Fibroblast of skin of scalp (primary cell): ENCODE results near the gene VAV2.

ENCODE experiments used
- DNase-seq: peaks from one replicate; pipeline ENCODE4 v3.0.0-alpha.2; 2013

VAV2 gene

DNA sequence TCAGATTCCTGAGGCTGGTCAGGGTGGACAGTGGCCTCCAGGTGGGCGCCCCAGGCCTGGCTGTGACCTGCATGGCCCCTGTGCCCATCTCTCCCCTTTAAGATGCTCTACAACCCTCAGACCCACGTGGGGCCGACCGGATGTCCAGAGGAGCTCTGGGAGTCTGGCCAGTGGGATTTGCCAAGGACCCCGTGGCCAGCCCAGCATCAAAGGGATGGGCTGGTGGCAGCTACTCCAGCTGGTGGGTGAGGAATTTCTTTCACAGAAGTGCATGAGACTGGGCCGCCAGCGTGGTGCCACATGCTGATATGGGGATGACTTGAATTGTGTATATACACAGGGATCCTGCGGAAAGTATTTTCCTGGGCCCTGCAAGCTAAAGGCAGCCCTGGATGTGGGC, 159.2 kb downstream of the VAV2 start:
- no peak for DNase-seq

DNA sequence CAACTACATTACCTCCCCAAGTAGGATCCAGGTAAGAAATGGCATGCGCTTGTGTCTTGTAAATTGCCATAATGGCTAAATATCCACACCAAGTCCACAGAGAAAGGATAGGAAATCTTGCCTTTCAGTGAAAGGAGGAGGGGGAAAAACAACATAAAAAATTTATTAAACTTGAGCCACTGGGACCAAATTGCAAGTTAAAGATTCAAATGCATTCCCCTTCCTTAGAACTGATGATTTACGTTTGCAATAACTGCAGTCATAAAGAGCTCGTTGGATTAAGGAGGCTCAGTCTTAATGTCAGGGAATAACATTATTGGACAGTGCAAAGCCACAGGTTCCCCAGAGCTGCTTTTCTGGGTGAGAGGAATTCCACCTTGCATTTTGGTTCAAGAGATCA, 161.4 kb downstream of the VAV2 start:
- DNase-seq: no peak

DNA sequence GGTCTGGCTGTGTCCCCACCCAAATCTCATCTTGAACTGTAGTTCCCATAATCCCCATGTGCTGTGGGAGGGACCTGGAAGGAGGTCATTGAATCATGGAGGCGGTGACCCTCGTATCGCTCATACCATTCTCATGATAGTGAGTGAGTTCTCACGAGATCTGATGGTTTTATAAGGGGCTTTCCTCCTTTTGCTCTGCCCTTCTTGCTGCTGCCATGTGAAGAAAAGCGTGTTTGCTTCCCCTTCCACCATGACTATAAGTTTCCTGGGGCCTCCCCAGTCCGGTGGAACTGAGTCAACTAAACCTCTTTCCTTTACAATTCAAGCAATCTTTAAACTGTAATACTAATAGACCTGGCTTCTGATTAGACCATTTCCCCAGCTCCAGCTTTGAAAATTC, 161.8 kb downstream of the VAV2 start:
- no peak for DNase-seq

DNA sequence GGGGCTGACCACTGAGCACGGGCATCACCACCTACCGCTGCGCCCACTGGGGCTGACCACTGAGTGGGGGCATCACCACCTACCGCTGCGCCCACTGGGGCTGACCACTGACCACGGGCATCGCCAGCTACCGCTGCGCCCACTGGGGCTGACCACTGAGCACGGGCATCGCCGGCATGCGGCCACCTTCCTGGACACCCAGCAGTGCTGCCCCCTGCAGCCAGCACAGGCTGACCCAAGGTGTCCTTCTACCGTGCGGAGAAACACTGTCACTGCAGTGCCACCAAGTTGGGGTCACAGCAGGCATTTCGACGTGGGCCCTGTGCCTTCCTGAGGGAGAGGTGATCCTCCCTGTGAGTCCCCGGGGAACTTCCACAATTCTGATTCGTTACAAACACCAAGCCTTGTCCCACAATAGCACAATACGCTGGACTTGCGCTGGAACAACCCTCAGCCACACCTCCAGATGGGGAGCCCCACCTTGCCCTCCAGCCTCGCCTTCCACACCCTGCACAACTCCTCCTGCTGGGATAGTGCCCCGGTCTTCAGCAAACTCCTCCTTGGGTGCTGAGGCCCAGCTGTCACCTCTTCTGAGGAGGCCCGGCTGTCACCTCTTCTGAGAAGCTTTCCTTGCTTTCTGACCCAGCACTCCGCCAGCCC, 163.7 kb downstream of the VAV2 start:
- no peak for DNase-seq

DNA sequence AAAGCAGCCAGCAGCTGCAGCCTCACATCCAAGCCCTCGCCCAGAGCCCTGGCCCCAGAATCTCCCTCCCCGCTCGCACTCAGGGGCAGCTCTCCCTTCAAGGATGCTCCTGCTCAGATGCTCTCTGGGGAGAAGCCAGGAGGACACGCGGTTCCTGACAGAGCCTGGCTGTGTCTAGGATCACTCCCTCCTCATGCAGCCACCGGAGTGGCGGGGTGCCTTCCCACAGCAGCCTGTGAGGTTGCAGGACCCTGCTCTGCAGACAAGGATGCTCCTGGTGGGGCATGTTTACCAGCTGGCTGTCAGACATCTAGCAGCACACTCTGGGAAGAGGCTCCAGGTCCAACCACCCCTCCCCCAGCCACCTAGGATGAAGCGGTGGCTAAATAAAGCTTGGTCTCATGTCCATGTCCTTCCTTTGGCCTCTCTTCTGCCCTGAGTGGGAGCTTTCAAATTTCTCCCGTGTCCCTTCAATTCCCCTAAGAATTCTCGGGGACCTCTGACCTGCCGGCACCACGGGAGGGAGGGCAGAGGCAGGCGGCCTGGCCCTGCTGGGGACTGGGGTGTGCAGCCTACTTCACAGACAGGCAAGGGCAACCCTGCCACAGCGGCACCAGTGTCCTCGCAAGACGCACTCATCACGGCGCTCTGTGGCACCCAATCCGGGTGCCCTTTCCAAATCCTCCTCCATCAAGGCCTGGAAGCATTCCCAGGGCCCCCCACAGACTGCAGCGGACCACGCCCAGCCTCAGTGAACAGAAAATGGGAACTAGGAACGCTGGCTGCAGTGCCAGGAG, 165.6 kb downstream of the VAV2 start:
- DNase-seq: peak; percentile 25

DNA sequence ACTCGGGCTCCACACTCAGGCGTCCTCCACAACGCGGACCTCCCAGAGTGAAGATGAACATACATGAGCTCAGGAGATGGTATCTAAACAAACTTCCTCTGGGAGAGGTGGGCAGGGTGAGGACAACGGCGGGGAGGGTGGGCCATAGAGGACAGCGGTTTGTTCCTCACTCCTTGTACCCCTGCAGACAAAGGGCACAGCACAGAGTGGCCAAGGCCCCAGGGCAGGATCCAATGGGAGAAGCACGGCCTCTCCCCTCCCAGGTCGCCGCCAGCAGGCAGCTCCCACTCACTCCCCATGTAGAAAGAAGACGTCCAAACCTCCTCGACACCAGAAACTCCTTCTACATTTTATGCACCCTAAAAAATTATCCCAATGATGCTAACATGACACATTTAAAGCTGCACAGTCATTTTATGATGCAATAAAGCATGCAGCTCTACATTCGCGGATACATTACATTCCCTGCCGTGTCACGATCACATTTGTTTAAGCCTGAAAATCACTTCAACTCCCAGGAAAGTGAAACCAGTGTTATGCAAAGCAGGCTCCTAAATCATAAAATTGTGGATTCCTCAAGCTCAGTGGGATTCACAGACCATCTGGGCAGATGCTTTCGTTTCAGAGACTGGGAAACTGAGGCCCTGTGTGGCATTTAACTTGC, 166.4 kb downstream of the VAV2 start:
- DNase-seq: peak; percentile 75

DNA sequence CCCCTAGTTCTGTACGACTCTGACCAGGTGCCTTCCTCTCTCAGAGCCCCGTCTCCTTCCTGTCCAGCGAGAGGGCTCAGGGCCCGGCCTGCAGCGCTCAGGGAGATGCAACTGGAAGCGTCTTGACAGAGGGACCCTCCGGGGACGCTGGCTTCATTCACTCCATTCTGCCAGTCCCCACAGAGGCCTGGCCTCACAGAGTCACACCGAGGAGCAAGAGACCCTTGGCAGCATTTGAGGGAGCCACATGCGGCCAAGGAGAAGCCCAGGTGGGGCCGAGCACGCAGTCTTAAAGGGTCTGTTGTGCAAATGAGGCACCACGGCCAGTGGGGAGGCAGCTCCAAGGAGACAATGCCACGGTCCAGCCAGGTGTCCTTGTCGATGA, 167.3 kb downstream of the VAV2 start:
- DNase-seq: no peak

DNA sequence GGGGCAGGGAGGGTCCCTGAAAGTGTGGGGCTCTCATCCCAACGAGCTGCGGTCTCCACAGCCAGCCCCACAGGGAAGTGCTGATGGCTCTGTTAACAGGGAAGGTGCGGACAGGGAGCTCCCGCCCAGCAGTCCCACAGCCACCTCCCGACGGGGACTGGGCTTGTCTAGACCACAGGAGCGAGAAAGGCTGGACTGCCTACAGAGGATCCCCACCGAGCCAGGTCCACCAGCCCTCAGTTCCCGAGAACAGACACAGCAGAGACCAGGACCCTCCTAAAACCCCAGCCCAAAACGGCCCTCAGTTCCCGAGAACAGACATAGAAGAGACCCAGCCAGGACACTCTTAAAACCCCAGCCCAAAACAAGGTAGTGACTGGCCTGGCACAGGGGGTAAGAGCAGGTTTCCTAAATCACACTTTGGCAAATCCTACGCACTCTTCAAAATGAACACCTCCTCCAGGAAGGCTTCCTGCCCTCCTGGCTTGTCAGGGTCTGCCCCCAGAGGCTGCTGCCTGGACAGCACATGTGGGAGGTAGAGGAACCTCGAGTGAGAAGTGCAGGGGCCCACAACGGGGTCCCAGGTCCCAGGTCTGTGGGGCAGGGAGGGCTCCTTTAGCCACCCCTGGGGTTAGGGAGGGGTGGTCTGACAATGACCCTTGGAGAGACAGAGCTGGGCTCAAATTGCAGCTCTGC, 167.9 kb downstream of the VAV2 start:
- no peak for DNase-seq

DNA sequence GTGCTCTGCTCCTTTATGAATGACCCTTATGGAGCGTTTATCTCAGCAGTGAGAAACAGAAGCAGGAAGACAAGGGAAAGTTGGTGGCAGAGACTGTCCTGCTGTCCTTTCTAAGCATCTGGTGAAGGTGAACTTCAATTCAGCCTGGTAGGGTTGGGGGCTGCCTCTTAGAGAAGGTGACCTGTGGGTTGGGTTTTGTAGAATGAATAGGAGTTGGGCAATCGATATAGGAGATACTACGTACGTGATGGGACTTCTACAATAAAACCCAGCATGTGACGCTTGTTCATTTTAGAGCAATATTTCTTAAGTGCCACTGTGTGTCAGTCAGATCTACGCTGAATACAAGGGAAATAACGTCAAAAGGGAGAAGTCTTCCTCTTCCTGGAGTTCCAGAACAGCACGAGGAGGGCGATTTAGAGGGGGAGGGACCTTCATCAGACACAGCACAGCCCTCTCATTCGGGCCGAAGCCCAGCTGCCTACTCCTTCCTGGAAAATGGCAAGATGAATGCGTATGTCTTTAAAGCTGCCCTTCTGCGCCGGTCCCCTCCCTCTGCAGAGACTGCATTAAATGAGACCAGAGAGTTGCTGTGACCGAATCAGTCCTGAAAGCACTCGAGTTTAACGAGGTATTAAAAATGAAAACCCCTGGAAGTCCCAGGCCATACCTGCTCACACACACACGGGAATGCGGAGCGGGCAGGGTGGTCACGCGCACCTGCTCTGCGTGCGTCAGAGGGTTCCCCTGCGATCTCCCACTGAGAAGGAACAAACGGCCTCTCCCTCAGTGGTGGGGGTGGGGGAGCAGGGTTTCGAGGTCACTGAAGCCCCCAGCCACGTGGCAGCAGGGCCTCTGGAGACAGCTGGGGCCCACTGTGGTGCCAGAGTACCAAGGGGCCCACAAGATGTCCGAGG, 168.7 kb downstream of the VAV2 start:
- no peak for DNase-seq

DNA sequence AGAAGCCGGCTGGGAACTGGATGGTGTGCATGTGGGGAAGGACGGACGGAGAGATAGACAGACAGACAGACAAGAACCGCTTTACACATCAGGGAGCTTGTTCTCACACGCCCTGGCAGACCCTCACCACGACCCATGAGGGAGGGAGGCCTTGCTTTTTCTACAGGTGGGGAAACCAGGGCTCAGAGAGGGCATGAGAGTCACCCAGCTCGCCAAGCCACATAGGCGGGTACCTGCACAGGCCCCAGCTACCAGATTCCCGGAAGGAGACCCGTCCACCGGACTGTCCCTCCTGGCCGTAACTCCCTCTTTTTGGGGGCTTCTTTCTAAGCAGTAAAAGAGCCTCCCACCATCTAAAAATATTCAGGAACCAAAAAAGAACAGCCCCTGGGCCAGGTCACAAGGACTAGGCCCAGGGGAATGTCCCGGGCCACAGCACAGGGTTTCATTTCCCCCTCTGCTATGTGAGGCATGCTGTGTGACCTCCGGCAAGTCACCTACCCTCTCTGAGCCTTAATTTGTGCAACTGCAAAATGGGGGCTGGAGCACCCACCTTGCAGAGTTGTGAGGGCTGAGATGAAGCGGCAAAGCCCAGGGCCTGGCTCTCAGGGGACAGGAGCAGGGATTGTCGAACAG, 169.6 kb downstream of the VAV2 start:
- no peak for DNase-seq

DNA sequence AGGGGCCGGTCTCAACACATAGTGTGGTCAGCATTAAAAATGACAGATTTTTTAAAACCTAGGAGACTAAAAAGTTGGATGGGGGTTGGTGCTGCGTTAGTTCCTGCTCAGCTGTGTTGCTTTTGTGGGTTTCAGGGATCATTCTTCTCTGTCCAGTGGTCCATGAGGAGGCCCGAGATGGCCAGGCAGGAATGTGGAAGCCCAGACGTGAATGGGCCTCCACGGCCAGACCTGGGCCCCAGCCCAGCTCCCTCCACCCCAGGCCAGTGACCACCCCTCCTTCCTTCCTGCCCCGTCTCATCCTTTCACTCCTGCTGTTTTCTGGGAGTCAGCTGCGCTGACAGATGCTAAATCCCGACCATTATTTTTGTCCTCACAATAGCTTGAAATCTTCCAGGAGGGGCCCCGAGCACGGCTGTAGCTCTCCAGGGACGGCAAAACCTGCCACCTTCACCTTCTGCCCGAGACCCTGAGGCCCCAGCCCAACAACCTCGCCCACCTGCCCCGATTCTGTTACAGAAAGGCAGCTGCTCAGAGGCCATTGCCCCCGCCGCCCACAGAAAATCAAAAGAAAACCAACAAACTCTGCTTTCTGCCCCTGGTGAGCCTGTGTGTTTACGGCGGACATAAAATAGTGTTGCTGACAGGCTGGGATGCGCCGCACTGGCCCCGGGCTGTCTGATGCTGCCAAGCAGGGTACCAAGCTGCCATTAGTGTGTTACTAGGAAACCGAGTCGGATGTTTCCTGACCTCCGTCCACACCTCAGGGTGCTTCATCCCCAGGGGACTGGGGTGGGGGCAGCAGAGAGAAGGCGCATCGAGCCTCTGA, 170.3 kb downstream of the VAV2 start:
- DNase-seq: no peak

DNA sequence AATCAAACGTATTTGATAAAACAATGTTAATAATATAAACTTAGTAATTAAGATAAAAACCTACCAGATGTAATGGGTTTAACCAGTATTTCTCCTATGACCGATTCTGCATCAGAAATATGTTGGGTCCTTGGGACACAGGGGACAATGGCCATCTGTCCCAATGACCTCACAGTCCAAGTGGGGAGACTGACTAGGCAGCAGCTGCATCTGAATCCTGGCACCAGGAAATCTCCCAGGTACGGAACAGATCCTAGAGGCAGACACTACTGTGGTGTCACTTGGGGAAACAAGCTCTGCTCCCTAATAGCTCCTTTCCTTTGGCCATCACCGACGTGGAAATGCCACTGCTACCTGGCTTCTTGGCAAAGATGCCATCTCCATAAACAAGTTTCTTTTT, 172.2 kb downstream of the VAV2 start:
- no peak for DNase-seq

DNA sequence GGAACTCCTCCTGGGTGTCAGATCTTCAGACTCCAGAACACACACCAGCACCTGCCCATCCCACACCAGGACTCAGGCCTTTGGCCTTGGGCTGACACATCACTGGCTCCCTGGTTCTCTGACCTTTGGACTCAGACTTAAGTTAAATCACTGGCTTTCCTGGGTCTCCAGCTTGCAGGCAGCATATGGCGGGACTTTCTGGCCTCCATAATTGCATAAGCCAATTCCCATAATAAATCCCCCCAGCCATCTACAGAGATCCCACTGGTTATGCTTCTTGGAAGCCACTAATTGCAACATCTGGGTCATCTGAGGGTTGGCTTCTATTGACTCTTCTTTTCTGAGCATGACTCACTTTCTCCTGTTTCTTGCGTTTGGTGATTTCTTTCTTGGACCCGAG, 173.7 kb downstream of the VAV2 start:
- DNase-seq: no peak

DNA sequence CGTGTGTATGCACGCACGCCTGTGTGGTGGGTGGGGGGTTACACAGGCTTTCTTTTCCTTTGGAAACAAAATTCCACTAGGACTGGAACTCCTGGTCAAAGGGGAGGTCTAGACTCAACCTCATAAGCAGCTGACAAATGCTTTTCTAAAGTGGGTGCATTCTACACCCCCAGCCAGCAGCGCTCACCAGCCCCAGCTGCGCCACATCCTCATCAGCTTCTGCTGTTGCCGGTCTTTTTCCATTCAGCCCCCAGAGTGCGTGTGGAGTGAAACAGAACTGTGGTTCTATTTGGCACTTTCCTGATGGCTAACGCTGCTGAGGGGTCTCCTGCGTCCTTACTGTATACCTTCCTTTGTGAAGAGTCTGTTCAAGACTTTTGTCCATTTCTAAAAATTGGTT, 176.3 kb downstream of the VAV2 start:
- no peak for DNase-seq

DNA sequence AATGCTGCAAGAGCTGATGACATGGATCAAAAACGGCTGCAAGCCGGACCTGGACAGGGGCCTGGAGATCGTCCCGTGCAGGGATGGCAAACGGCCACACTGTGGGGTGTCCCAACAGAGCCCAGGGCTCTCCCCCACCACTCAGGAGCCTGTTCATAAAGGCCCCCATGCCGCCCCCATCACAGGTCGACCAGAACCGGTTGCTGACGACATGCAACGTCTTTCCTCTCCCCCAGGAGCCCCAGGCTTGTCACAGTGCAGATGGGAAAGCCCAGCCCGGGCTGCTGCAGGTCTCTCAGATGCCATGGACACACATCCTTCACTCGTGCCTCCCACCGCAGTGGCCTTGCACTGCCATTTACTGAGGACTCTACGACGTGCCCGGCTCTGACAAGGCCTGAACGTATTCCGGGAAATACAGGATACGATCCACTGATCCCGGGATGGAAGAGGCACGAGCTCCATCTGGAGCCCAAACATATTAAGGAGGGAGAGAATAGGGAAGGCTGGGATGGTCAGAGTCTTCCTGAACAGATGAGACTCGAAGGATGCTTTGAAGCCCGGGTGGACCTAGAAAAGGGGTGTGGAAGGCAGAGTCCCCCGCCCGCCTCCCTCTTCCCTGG, 177.4 kb downstream of the VAV2 start:
- DNase-seq: no peak

DNA sequence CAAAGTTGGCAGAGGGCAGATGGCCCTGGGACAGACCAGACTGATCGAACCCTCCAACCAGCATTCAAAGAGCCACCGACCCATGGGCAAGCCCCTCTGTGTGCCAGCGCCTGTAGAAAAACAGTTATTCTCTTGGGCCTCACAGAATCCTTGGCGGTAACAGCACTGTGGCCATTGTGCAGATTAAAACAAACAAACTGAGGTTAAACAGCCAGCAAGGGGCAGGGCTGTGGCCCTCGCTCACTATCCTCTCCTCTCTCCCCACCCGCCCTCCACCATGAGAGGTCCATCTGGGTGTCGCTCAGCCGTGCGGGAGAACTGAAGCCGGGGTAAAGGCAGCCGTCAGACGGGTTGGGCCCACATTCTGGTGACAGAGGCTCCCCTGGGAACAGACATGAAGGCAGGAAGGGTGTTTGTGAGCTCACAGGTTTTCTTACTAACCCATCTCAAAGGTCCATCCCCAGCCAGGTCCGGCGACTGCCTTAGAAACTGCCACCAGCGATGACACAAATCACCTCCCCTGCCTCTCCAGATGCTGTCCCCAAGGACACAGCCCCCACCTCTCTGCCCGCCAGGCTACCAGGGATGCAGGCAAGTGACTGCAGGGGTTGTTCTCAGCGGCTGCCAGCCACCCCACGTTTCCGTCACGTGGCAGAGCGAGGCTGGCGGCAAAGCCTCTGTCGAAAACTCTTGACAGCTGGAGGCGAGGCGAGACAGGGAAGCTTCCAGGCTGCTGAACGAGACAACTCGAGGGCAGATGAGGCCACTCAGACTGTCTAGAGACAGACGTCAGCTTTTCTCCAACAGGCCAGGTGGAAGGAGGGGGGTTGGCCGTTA, 178.2 kb downstream of the VAV2 start:
- DNase-seq: peak; percentile 11

DNA sequence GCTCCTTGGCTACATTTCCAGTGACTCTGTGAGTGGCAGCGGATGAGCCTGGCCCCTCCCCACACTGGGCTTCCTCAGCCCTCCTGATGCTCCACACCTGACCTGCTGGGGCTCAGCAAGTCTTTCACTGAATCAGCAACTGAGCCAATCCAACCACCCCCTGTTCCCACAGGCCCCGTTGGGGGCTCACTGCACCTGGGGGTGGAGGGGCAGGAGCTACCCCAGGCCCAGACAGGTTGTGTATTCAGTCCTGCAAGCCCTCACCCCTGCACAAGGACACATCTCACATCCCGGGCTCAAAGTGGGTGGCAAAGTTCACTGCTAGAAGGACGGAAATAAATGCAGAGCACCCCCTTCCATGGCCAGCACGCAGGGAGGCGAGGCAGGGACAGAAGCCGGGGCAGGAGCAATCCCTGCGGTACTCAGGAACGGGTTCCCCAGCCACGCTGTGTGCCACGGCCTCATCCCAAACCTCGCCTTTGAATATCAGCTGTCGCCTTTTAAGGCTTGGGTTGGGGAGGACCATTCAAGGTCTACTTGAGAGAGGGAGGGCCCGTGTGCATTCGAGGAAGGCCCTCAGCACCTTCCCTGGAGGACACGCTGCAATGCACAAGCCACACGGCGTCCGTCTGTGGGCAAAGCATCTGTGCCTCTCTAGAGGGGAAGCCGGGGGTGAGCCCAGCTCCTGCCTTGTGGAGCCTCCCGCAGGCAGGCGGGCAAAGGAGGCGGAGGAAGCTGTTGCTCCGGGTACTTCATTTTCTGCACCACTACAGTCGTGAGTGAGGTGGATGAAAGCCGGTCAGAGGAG, 179.0 kb downstream of the VAV2 start:
- DNase-seq: no peak
